Fibroblast of upper back skin (primary cell): ENCODE results near the gene SMAD6.
"Not testable (repeated sequence)": the region's sequence is repeated elsewhere in the genome, so short reads cannot be mapped to it uniquely, and the experiment has no call there.

Source experiments
- DNase-seq: peaks from one replicate; pipeline ENCODE4 v3.0.0-alpha.2; 2013

SMAD6 gene

DNA sequence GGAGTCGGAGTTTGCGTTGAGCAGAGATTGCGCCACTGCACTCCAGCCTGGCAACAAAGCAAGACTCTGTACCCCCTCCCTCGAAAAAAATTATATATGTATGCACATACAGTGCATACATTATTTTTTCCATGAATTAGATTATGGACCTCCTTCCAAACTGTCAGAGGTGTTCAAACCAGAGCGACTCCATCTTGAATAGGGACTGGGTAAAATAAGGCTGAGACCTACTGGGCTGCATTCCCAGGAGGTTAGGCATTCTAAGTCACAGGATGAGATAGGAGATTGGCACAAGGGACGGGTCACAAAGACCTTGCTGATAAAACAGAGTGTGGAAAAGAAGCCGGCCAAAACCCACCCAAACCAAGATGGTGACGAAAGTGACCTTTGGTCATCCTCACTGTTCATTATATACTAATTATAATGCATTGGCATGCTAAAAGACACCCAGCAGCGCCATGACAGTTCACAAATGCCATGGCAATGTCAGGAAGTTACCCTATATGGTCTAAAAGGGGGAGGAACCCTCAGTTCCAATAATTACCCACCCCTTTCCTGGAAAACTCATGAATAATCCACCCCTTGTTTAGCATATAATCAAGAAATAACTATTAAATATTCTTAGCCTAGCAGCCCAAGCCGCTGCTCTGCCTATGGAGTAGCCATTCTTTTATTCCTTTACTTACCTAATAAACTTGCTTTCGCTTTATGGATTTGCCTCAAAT lies 126.9 kb downstream of the SMAD6 start:
- not testable (repeated sequence) for DNase-seq

DNA sequence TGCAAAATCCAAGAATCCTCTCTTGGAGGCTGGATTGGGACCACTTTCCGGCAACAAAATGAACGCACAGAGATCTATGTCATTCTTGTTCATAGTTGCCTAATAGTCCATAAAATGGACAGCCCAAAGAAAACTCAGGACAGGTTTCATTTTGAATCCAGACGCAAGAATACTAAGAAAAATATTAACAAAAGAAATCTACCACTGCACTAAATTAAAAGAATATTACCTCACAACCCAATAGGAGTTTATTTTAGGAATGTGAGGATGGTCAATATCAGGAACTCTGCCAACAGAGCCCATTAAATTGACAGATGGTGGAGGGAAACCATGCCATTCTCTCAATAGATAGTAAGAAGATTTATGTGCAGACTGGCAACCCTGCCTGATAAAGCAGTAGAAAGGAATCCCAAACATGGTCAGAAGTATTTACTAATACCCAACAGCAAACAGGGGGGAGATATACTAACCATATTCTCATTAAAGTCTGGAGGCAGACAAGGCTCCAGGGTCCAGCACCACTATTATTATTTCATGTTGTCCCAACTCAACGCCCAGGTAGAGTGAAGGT lies 127.6 kb downstream of the SMAD6 start:
- no peak for DNase-seq

DNA sequence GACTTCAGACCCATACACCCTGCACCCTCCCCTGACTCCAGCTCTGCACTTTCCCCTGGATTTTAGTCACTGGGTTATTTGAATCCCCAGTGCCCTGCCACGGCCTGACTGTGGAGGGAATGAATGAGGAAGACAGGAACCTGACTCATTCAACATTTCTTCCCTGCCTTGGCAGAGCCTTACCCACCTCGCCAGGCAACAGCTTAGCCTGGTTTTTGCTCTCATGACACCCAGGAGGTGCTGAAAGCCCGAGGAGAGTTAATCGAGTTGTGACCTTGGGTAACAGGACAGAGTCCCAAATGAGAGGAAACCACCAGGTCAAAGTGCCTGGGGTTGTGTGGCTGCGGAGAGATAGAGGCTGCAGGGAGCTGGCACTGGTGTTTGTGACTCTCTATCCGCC lies 128.3 kb downstream of the SMAD6 start:
- peak; percentile 57 for DNase-seq

DNA sequence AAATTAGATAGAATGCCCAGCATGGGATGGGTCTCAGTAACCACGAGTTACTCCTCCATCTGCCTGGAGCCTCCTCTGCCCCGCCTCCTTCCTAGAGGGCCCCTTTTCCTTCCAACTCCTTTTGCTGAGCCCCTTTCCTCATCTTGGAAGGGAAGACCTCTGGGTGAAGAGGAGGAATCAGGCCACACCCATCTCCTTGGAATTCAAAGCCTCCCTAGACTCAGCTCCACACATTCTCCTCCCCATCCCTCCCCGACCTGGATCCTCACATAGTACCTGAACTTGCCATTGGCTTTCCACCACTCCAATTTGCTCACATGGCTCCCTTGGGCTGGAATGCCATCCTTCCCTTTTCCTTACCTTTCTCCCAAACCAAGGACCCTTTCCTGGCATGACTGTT lies 128.8 kb downstream of the SMAD6 start:
- DNase-seq: no peak

DNA sequence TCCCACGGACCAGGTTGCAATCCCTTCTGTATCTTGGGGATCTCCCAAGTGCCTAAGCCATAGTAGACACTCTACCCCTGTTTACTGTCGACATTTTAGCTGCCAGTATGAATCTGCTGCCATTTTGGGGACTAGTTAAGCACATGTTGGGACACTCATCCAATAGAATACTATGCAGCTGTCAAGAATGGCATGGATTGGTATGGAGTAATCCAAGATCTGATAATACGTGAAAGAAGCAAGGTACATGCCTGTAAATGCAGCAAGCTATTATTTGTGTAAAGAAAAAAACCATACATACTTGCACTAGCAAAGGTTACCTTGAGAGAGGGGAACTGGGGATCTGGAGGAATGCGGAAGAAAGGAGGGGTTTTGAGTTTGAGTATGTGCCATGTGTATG lies 129.3 kb downstream of the SMAD6 start:
- no peak for DNase-seq

DNA sequence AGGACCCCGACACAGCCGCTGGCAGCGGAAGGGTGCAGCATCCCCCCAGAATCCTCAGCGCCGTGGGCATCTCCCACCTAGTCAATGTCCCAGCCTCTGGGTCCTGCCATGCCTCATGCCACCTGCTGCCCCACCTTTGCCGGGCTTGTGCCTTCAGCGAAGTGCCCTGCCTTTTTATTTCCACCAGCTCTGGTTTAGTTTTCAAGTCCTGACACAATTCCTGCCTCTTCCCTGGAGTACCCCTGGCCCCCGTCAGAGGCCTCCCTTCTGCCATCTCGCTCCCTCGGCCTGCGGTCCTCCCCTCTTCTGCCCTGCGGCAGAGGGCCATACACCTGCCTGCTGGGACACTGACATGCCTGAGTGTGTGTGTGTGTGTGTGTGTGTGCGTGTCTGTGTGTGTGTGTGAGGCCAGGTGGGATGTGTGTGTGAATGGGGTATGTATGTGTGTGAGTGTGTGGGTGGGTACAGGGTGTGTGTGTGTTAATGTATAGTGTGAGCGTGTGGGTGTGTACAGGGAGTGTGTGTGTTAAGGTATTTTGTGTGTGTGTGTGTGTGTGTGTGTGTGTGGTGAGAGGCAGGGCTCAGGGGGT lies 129.9 kb downstream of the SMAD6 start:
- DNase-seq: no peak
